Dedifferentiated amniotic fluid mesenchymal stem cell (primary cell): ENCODE measurements around the gene CYLD.

Experiments
- DNase-seq: peaks from one replicate; pipeline ENCODE4 v3.0.0-alpha.2; 2016; ENCODE audit errors: extremely low spot score

The CYLD gene

GRCh38 chr16:50711862-50712559 lies 29.9 kb upstream of the CYLD start:
- DNase-seq, result no peak

- DNase-seq, result no peak
Observed at GRCh38 chr16:50712560-50712898, 29.4 kb upstream of the CYLD start.

GRCh38 chr16:50712956-50713355 lies 28.9 kb upstream of the CYLD start:
- DNase-seq, result no peak

DNA sequence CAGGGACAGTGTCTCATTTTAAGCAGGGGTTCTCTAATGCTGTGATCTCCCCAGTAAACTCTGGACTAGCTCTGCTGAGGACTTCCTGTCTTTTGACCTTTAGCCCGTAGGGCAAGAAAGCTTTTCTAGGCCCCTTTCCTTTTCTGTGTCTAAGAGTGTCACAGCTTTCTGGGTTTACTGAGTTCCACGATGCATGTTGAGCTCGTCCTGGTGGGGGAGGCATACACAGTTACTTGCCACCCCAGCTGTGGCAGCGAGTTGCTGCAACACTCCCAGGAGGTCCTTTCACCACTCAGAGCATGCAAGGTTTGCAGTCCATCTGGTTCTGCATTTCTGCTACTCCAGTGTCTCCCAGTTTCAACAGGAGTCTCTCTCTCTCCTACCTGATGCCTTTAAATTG lies 24.8 kb upstream of the CYLD start:
- no peak for DNase-seq

DNA sequence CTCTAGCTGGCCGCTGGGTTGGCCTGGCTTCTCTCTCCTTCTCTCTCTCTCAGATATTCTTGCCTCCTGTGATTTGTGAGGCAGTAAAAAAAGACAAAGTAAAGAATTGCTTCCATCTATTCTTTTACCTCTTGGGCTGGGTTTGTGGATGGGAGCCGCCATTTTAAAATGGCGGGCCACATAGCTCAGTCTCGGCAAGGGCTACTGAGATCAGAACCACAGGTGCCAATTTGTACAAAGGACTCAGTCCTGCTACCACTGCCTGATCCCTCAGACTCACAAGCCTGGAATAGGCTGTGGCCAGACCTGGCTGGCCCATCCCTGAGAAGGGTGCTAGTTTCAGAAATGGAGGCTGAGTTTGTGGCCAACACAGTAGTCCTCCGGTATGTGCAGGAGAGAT lies 24.4 kb upstream of the CYLD start:
- no peak for DNase-seq

GRCh38 chr16:50718061-50718760 lies 23.7 kb upstream of the CYLD start:
- no peak for DNase-seq

DNA sequence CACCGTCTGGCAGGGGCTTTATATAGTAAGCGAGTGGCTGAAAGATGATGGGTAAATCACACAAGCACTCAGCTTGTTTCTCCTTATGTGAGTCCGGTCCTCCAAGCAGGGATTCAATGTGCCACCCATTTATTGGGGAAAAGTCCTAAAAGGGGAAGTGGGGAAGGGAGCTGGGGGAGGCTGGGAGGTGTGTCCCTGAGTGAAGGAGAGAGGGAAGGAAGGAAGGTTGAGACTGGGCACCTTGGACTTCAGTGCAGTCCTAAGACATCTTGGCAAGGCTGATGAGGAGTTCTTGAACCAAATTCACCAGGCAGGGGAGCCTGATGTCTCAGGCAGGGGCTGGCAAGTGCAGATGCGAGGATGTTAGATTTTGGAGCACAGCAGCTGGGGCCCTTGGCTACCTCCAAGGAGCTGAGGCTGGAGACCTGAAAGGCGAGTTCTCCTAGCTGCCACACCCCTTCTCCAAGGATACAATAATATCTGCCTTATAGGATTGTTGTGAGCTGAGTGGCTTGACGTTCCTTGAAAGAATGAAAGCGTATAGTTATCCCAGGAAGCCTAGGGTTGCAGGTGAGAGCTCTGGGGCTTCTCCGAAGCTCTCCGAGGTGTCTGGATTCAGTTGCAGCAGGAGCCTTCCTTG lies 23.0 kb upstream of the CYLD start:
- no peak for DNase-seq

DNA sequence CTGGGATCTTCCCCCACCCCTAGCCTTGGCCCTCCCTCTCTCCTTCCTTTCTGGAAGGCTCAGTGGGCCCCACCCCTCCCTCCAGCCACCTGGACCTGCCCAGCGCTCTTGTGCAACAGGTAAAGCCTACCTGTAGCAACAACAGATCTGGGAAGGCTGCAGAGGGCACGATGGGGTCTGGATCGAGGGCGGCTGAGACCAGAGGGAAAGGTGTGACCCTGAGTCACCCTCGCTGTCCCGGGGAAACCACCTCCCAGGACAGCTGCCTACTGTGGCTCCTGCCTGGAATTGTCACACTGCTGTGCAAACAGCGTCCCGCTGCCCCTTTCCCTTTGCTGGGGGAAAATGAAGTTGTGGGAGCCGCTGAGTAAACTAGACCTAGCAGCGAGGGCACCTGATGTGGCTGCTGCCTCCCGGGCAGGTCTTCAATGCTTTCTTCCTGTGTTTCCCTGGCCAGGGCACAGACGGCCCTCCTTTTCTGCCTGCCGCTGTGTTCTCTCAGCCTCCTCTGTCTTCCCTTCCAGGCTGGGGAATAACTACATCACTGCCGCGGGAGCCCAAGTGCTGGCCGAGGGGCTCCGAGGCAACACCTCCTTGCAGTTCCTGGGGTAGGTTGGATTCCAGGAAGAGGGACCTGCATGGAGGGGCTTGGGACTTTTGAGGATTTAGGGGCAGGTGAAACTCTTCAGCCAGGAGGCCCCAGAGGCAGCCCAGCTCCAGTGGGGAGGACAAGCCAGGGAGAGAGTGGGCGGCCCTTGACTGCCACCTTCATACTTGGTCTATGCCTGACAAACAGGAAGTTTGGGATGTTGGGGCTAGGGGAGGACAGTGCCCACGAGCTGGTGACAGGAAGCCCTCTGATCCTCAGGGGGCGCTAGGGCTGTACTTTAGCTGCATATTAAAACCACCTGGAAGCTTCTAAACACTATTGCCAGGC lies 22.2 kb upstream of the CYLD start:
- no peak for DNase-seq

- no peak for DNase-seq
Observed at GRCh38 chr16:50721549-50722404, 20.1 kb upstream of the CYLD start.

DNA sequence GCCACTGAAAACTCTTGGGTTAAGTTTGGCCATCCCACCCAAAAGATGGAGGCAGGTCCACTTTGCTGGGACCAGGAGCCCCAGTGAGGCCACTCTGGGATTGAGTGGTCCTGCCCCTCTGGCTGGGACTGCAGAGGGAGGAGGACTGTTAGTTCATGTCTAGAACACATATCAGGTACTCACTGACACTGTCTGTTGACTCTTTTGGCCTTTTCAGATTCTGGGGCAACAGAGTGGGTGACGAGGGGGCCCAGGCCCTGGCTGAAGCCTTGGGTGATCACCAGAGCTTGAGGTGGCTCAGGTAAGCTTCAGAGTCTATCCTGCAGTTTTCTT lies 19.5 kb upstream of the CYLD start:
- DNase-seq, result no peak

DNA sequence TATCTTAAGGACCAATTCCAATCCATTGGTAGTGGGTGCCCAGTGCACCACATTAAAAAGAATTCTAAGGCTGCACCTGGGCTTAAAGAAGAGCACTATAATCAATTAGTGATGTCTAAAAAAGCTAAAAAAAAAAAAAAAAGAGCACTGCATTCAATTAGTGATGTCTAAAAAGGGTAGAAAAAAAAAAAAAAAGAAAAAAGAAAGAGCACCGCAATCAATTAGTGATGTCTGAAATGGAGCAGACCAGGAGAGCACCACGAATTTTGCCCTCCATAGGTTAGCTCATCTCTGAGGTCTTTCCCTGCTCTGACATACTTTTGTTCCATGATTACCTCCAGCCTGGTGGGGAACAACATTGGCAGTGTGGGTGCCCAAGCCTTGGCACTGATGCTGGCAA lies 18.9 kb upstream of the CYLD start:
- no peak for DNase-seq

- DNase-seq, result no peak
Observed at GRCh38 chr16:50724306-50724705, 17.6 kb upstream of the CYLD start.

GRCh38 chr16:50731130-50731988 lies 10.5 kb upstream of the CYLD start:
- DNase-seq, result no peak

DNA sequence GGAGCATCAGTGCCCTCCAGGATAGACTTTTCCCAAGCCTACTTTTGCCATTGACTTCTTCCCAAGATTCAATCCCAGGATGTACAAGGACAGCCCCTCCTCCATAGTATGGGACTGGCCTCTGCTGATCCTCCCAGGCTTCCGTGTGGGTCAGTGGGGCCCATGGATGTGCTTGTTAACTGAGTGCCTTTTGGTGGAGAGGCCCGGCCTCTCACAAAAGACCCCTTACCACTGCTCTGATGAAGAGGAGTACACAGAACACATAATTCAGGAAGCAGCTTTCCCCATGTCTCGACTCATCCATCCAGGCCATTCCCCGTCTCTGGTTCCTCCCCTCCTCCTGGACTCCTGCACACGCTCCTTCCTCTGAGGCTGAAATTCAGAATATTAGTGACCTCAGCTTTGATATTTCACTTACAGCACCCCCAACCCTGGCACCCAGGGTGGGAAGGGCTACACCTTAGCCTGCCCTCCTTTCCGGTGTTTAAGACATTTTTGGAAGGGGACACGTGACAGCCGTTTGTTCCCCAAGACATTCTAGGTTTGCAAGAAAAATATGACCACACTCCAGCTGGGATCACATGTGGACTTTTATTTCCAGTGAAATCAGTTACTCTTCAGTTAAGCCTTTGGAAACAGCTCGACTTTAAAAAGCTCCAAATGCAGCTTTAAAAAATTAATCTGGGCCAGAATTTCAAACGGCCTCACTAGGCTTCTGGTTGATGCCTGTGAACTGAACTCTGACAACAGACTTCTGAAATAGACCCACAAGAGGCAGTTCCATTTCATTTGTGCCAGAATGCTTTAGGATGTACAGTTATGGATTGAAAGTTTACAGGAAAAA lies 9.7 kb upstream of the CYLD start:
- DNase-seq, result no peak

GRCh38 chr16:50733468-50733867 lies 8.4 kb upstream of the CYLD start:
- DNase-seq, result no peak

DNA sequence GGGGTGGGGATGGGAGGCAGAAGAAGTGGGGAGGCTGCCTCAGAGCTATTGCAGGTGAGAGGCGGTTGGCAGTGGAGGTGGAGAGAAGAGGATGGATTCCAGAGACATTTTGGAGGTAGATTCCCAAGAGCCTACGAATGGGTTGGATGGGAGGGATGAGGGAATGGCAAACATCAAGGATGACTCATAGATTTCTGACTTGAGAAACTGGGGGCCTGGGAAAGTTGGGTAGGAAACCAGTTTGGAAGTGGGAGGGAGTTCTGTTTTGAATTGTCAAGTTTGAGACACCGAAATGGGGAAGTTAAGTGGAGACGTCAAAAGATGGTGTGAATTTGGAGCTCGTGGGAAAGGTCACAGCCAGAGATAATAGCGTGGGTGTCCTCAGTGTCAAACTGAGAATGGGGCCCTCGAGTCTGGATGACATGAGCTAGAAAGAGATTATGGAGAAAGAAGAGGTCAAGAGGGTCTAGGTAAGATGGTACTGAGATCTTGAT lies 6.2 kb upstream of the CYLD start:
- DNase-seq, result no peak

GRCh38 chr16:50736448-50736847 lies 5.4 kb upstream of the CYLD start:
- DNase-seq, result no peak

DNA sequence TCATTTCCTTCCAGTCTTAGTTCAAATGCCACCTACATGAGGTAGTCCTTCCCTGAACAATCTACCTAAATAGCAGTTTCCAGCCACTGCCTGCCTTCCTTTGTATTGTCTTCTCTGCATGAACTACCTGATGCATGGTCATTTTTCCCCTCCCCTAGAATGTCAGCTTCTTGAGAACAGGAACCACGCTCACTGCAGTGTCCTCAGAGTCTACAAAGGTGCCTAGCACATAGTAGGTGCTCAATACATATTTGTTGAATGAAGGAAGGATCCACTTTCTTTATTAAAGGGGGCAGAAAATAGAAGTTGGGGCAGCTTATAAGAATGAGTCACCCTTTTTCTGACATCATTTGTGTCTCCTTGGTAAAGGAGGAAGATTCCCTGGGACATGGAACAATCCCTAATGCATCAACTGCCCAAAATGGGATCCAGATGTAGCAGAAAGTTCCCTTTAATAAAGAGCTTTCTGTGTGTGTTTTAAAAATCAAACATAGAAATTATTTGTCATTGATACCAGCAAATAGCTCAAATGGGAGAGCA lies 4.4 kb upstream of the CYLD start:
- no peak for DNase-seq

DNA sequence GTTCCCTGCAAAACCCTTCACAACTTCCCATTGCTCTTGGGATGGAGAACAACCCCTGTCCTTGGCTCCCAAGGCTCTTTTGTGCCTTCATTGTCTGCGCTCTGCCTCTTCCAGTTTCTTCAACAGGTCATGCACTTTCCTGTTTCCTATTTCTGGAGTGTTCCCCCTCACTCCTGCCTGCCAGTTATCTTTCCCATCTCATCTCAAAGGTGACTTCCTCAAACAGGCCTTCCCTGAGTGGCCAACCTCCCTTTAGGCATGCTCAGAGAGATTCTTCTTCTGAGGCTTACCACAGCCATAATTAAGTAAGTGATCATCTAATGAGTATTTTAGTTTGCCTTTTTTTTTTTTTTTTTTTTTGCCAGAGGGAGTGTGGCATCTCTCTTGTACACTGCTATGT lies 2.9 kb upstream of the CYLD start:
- DNase-seq, result no peak
